PC-9 (cell line): ENCODE measurements around the gene DOCK2.

ENCODE experiments used
- EZH2 ChIP-seq: fragments of 200-600 bp; sonication (generic); IDR thresholded peaks from 2 replicates; pipeline ENCODE4 v1.8.0; 2017; ENCODE audit warnings: antibody characterized with exemption, low read depth
- TF ChIP-seq, protein P1 (sequence below): fragments of 200-600 bp; sonication (generic); conservative IDR thresholded peaks from 2 replicates; pipeline ENCODE4 v1.6.1; 2017; ENCODE audit warnings: mixed run types, antibody characterized with exemption, mild to moderate bottlenecking, moderate library complexity

DNA sequence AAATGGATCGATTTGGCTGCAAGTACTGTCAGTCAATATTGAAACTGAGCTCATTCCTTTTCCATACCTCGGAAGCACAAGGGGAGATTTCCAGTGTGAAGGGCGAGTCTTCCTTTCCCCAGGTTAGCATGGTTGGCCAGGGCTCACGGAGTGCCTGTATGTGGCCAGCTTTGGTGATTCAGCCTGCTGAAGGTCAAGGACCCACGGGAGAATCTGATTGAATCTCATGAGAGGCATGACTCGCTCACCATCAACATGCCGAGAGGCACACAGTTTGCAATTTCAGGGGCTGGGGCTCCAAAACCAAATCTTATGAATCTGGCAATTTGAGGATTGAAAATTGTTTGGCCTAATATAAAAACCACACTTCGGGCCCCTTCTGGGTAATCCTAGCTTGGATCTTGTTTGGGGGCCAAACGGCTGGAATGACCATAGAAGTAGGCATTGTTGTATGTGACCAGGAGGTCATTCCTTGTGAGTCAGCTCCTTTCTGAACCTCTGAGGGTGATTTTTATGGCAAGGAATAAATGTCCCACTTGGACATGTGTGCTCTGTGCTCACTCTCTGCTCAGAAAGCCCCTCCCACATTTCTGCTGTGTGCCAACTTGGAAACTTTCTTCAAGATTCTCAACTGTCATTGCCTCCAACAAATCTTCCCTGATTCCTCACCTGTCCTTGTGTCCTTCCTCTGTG, 69.8 kb downstream of the DOCK2 start:
- TF ChIP-seq, protein P1, sequence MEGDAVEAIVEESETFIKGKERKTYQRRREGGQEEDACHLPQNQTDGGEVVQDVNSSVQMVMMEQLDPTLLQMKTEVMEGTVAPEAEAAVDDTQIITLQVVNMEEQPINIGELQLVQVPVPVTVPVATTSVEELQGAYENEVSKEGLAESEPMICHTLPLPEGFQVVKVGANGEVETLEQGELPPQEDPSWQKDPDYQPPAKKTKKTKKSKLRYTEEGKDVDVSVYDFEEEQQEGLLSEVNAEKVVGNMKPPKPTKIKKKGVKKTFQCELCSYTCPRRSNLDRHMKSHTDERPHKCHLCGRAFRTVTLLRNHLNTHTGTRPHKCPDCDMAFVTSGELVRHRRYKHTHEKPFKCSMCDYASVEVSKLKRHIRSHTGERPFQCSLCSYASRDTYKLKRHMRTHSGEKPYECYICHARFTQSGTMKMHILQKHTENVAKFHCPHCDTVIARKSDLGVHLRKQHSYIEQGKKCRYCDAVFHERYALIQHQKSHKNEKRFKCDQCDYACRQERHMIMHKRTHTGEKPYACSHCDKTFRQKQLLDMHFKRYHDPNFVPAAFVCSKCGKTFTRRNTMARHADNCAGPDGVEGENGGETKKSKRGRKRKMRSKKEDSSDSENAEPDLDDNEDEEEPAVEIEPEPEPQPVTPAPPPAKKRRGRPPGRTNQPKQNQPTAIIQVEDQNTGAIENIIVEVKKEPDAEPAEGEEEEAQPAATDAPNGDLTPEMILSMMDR: no peak
- TF ChIP-seq EZH2: no peak
